Upper lobe of left lung (tissue), 6 donors: ENCODE measurements around the gene RSRC1. TPM values are rescaled to one million over a fixed set of nuclear protein-coding genes. Genes with fewer than 3 reads are reported as not detected.
"Not testable (repeated sequence)": the region's sequence is repeated elsewhere in the genome, so short reads cannot be mapped to it uniquely, and the experiment has no call there.

Source experiments
- ATAC-seq, 2 donors: fragments of 200-7000 bp; cut with Tn5 transposase; one replicate each; pipeline ENCODE4 v1.9.1; 2022; ENCODE audit warnings: mild to moderate bottlenecking in 2 of 2, moderate library complexity in 2 of 2; ENCODE audit not compliant: low FRiP score in 2 of 2
- DNase-seq, 2 donors: peaks; one replicate each; pipeline ENCODE4 v3.0.0-alpha.2; 2019 to 2020
- H3K27ac ChIP-seq, 4 donors: fragments of 200-600 bp; sonication (generic); one replicate each; pipeline ENCODE4 v1.5.1; 2016 to 2019
- H3K27me3 ChIP-seq, 4 donors: fragments of 200-600 bp; sonication (generic); one replicate each; pipeline ENCODE4 v1.5.1; 2017 to 2019
- H3K36me3 ChIP-seq, 4 donors: fragments of 200-600 bp; sonication (generic); one replicate each; pipeline ENCODE4 v1.5.1; 2016 to 2019
- H3K4me1 ChIP-seq, 4 donors: fragments of 200-600 bp; sonication (generic); one replicate each; pipeline ENCODE4 v1.5.1; 2018 to 2019
- H3K4me3 ChIP-seq, 4 donors: fragments of 200-600 bp; sonication (generic); one replicate each; pipeline ENCODE4 v1.5.1; 2017 to 2019; ENCODE audit warnings: mild to moderate bottlenecking in 2 of 4, moderate library complexity in 1 of 4
- H3K9me3 ChIP-seq, 4 donors: fragments of 200-600 bp; sonication (generic); one replicate each; pipeline ENCODE4 v1.5.1; 2018 to 2019
- CTCF ChIP-seq, 6 experiments: fragments of 450-650 bp in 4 of 6; fragments of 200-600 bp in 2 of 6; sonication (generic) in 2 of 6; IDR thresholded peaks; one replicate each; pipeline ENCODE4 v1.5.1; 2016 to 2019; ENCODE audit warnings: antibody characterized with exemption in 6 of 6
- EP300 ChIP-seq, 4 donors: sonication (generic); formaldehyde crosslinking; IDR thresholded peaks; one replicate each; pipeline ENCODE4 v1.5.1; 2017; ENCODE audit warnings: antibody characterized with exemption in 4 of 4, control low read depth in 2 of 4
- POLR2A ChIP-seq, 4 donors: fragments of 450-650 bp; IDR thresholded peaks; one replicate each; pipeline ENCODE4 v1.5.1; 2016 to 2017; ENCODE audit warnings: antibody characterized with exemption in 4 of 4, mild to moderate bottlenecking in 2 of 4
- POLR2AphosphoS5 ChIP-seq, 2 donors: sonication (generic); formaldehyde crosslinking; IDR thresholded peaks; one replicate each; pipeline ENCODE4 v1.5.1; 2017; ENCODE audit warnings: antibody characterized with exemption in 2 of 2
- WGBS, 2 donors: methylation state at CpG; one replicate each; pipeline ENCODE4 v1.1.5; 2017 to 2018; 5-methylcytosine and 5-hydroxymethylcytosine counted together
- total RNA-seq, 6 donors: library from RNA; depleted of rRNA in 4 of 6; stranded (reverse); fragments of >200 nt in 4 of 6; gene quantifications; one replicate each; pipeline versions ENCODE4 v1.1.0 to v1.2.1, GENCODE V29; 2016 to 2021
- donor health status: DM: no; HTN: no; CAD: no; lungs with moderate emphysema.
- donor health status: DM: no; HTN: yes; CAD: no; lungs with severe emphysema.

The RSRC1 gene
- total RNA-seq, result 10 to 100 TPM; 21.4 to 87.0 (median 24.5) TPM

- H3K27ac ChIP-seq, result peak within 1 kb of the TSS; percentile 74 to 84 (median 80)
- peak in 1 of 6 experiments; percentile 7 for TF ChIP-seq CTCF (IDR thresholded peaks at IDR 0.05)
- TF ChIP-seq POLR2A (IDR thresholded peaks at IDR 0.05), result peak in 2 of 4 donors; percentile 19 to 53
- TF ChIP-seq EP300 (IDR thresholded peaks at IDR 0.05), result no peak
- TF ChIP-seq POLR2AphosphoS5 (IDR thresholded peaks at IDR 0.05), result peak; percentile 34 to 82
- peak; percentile 93 to 97 for ATAC-seq
- WGBS, 2 donors, result 0 to 1% methylated on average over 33 to 51 of the region's 57 CpGs
- H3K36me3 ChIP-seq, result no peaks in the 10 kb centered on the region
- H3K4me3 ChIP-seq, result peak within 1 kb of the TSS; percentile 69 to 97 (median 86)
- H3K9me3 ChIP-seq, result peaks cover 0 to 2% (median 0%) of the 10 kb centered on the region in 4 donors
- peaks cover 0 to 36% (median 17%) of the 10 kb centered on the region in 4 donors for H3K27me3 ChIP-seq
- H3K4me1 ChIP-seq, result peaks cover 24 to 42% (median 35%) of the 10 kb centered on the region in 4 donors
- peak; percentile 90 to 93 for DNase-seq
Observed at GRCh38 chr3:158109804-158110657, at the start of gene RSRC1. Gene RSRC1 (plus strand): TSS chr3:158110089. CDS start chr3:158122105, 12,016 bp downstream.

GRCh38 chr3:158065574-158065973, 44.3 kb upstream of the RSRC1 start:
- 70 to 88% methylated on average over 2 of the region's 2 CpGs for WGBS, 2 donors
- not testable (repeated sequence) for H3K4me3 ChIP-seq, H3K27ac ChIP-seq, H3K9me3 ChIP-seq, H3K4me1 ChIP-seq, H3K36me3 ChIP-seq, DNase-seq, H3K27me3 ChIP-seq, ATAC-seq

GRCh38 chr3:158072790-158073189, 37.1 kb upstream of the RSRC1 start:
- Histone ChIP-seq H3K27ac (no peak overlapping the region), H3K9me3 (no peaks in the 10 kb centered on the region), H3K27me3 (no peaks in the 10 kb centered on the region), H3K4me1 (no peaks in the 10 kb centered on the region), H3K36me3 (no peaks in the 10 kb centered on the region), H3K4me3 (no peak overlapping the region)
- no peak for ATAC-seq
- no peak for DNase-seq
- TF ChIP-seq POLR2A (IDR thresholded peaks at IDR 0.05) (no peak), CTCF (IDR thresholded peaks at IDR 0.05) (no peak), POLR2AphosphoS5 (IDR thresholded peaks at IDR 0.05) (no peak), EP300 (IDR thresholded peaks at IDR 0.05) (no peak)

GRCh38 chr3:158074591-158074990, 35.3 kb upstream of the RSRC1 start:
- no peak overlapping the region for H3K27ac ChIP-seq
- WGBS, 2 donors, result 50 to 62% methylated on average over 1 of the region's 1 CpG
- no peaks in the 10 kb centered on the region for H3K4me1 ChIP-seq
- H3K27me3 ChIP-seq, result no peaks in the 10 kb centered on the region
- DNase-seq, result no peak
- no peaks in the 10 kb centered on the region for H3K9me3 ChIP-seq
- TF ChIP-seq POLR2A (IDR thresholded peaks at IDR 0.05) (no peak), POLR2AphosphoS5 (IDR thresholded peaks at IDR 0.05) (no peak), EP300 (IDR thresholded peaks at IDR 0.05) (no peak), CTCF (IDR thresholded peaks at IDR 0.05) (no peak)
- no peaks in the 10 kb centered on the region for H3K36me3 ChIP-seq
- ATAC-seq, result no peak
- no peak overlapping the region for H3K4me3 ChIP-seq

- Histone ChIP-seq H3K27ac (no peak overlapping the region), H3K36me3 (no peaks in the 10 kb centered on the region), H3K4me3 (no peak overlapping the region), H3K9me3 (no peaks in the 10 kb centered on the region), H3K27me3 (no peaks in the 10 kb centered on the region), H3K4me1 (no peaks in the 10 kb centered on the region)
- 83 to 86% methylated on average over 1 of the region's 1 CpG for WGBS, 2 donors
- ATAC-seq, result no peak
- no peak for TF ChIP-seq CTCF (IDR thresholded peaks at IDR 0.05)
- no peak for TF ChIP-seq EP300 (IDR thresholded peaks at IDR 0.05)
- no peak for TF ChIP-seq POLR2A (IDR thresholded peaks at IDR 0.05)
- TF ChIP-seq POLR2AphosphoS5 (IDR thresholded peaks at IDR 0.05), result no peak
- no peak for DNase-seq
Observed at GRCh38 chr3:158079599-158079998, 30.3 kb upstream of the RSRC1 start.
